HEK293T (cell line): ENCODE measurements around the gene AMPD1.

Experiments
- ARNT ChIP-seq: fragments of 450-650 bp; IDR thresholded peaks from 2 replicates; pipeline ENCODE4 v1.6.1; 2017; ENCODE audit warnings: mild to moderate bottlenecking
- BHLHE40 ChIP-seq: fragments of 450-650 bp; IDR thresholded peaks from 2 replicates; pipeline ENCODE4 v1.6.1; 2016; ENCODE audit warnings: mild to moderate bottlenecking, moderate library complexity, borderline replicate concordance
- FOXA1 ChIP-seq: fragments of 450-650 bp; IDR thresholded peaks from 2 replicates; pipeline ENCODE4 v1.6.1; 2016; ENCODE audit warnings: mild to moderate bottlenecking
- FOXM1 ChIP-seq: fragments of 450-650 bp; IDR thresholded peaks from 2 replicates; pipeline ENCODE4 v1.6.1; 2017; ENCODE audit warnings: mild to moderate bottlenecking, borderline replicate concordance

- TF ChIP-seq ARNT (no peak), FOXA1 (no peak), BHLHE40 (no peak), FOXM1 (no peak)
Measured at GRCh38 chr1:114707604-114708003, 12.3 kb upstream of the AMPD1 start.
